ENCODE results near the gene ASRGL1. TPM values are rescaled to one million over a fixed set of nuclear protein-coding genes. Genes with fewer than 3 reads are reported as not detected.

Gene ASRGL1
- total RNA-seq, 1 donor from 2014 or later = 3.2 TPM

- no peak overlapping the region for H3K27ac Mint-ChIP-seq (ENCODE audit: unreplicated experiment)
Observed at GRCh38 chr11:62401811-62402210, 64.6 kb downstream of the ASRGL1 start.

GRCh38 chr11:62402226-62402959, 65.1 kb downstream of the ASRGL1 start:
- H3K4me3 Mint-ChIP-seq (ENCODE audit: unreplicated experiment) = no peak overlapping the region
- peaks cover 10% of the 10 kb centered on the region for H3K4me1 Mint-ChIP-seq (ENCODE audit: low read depth, unreplicated experiment)
- no peaks in the 10 kb centered on the region for H3K9me3 ChIP-seq (ENCODE audit: insufficient read depth, low read depth, low read length)
- no peak for DNase-seq (ENCODE audit: low read depth)
- H3K27ac Mint-ChIP-seq (ENCODE audit: unreplicated experiment) = no peak overlapping the region
- H3K9ac ChIP-seq (ENCODE audit: low read length) = no peak overlapping the region
- H3K4me3 ChIP-seq (ENCODE audit: insufficient read depth, low read depth, low read length) = no peak overlapping the region
- no peaks in the 10 kb centered on the region for H3K9me3 Mint-ChIP-seq (ENCODE audit: unreplicated experiment)
- no peak for FAIRE-seq
- peaks cover 22% of the 10 kb centered on the region for H3K27me3 Mint-ChIP-seq (ENCODE audit: low read depth, unreplicated experiment)
- no peaks in the 10 kb centered on the region for H4K20me1 ChIP-seq (ENCODE audit: insufficient read depth, low read length)
- no peaks in the 10 kb centered on the region for H3K36me3 Mint-ChIP-seq (ENCODE audit: low read depth, unreplicated experiment)
- H3K36me3 ChIP-seq (ENCODE audit: insufficient read depth, low read length) = no peaks in the 10 kb centered on the region
- H3K27me3 ChIP-seq (ENCODE audit: insufficient read depth, low read length) = no peaks in the 10 kb centered on the region
- peaks cover 14% of the 10 kb centered on the region for H3K4me1 ChIP-seq (ENCODE audit: insufficient read depth, low read length)
- H3K4me2 ChIP-seq (ENCODE audit: low read length) = no peak overlapping the region
- H3K79me2 ChIP-seq (ENCODE audit: insufficient read depth, low read length) = no peaks in the 10 kb centered on the region
- H2AFZ ChIP-seq (ENCODE audit: low read depth, low read length) = no peak overlapping the region
- H3K27ac ChIP-seq (ENCODE audit: low read depth, low read length) = no peak overlapping the region
- TF ChIP-seq EZH2 (IDR thresholded peaks at IDR 0.05; ENCODE audit: insufficient read depth, low read length) (no peak), CTCF (IDR thresholded peaks at IDR 0.05; ENCODE audit: insufficient read depth, low read depth, low read length) (no peak)

More at GRCh38 chr11:62401811-62402210, 64.6 kb downstream of the ASRGL1 start:
- Mint-ChIP-seq H3K27me3 (ENCODE audit: low read depth, unreplicated experiment) (peaks cover 22% of the 10 kb centered on the region), H3K36me3 (ENCODE audit: low read depth, unreplicated experiment) (no peaks in the 10 kb centered on the region), H3K4me1 (ENCODE audit: low read depth, unreplicated experiment) (peaks cover 10% of the 10 kb centered on the region), H3K4me3 (ENCODE audit: unreplicated experiment) (no peak overlapping the region), H3K9me3 (ENCODE audit: unreplicated experiment) (no peaks in the 10 kb centered on the region)
- Histone ChIP-seq H4K20me1 (ENCODE audit: insufficient read depth, low read length) (no peaks in the 10 kb centered on the region), H3K4me2 (ENCODE audit: low read length) (no peak overlapping the region), H3K9me3 (ENCODE audit: insufficient read depth, low read depth, low read length) (no peaks in the 10 kb centered on the region), H3K27me3 (ENCODE audit: insufficient read depth, low read length) (no peaks in the 10 kb centered on the region), H3K9ac (ENCODE audit: low read length) (no peak overlapping the region), H3K27ac (ENCODE audit: low read depth, low read length) (no peak overlapping the region), H3K4me1 (ENCODE audit: insufficient read depth, low read length) (peaks cover 14% of the 10 kb centered on the region), H2AFZ (ENCODE audit: low read depth, low read length) (no peak overlapping the region), H3K4me3 (ENCODE audit: insufficient read depth, low read depth, low read length) (no peak overlapping the region), H3K79me2 (ENCODE audit: insufficient read depth, low read length) (no peaks in the 10 kb centered on the region), H3K36me3 (ENCODE audit: insufficient read depth, low read length) (no peaks in the 10 kb centered on the region)
- DNase-seq (ENCODE audit: low read depth) (no peak), FAIRE-seq (no peak)
- TF ChIP-seq EZH2 (IDR thresholded peaks at IDR 0.05; ENCODE audit: insufficient read depth, low read length) (no peak), CTCF (IDR thresholded peaks at IDR 0.05; ENCODE audit: insufficient read depth, low read depth, low read length) (no peak)

Data from astrocyte (in vitro differentiated cells and primary cell).